CD4-positive, alpha-beta T cell treated with Interleukin-15 for 4 hours (primary cell): ENCODE measurements around the gene NUB1.

Source experiments
- DNase-seq: peaks from one replicate; pipeline ENCODE4 v3.0.0-alpha.2; 2020; ENCODE audit warnings: low spot score

The NUB1 gene

GRCh38 chr7:151405588-151405987, 64.0 kb downstream of the NUB1 start:
- no peak for DNase-seq

- DNase-seq = no peak
Measured at GRCh38 chr7:151406051-151406875, 64.7 kb downstream of the NUB1 start.

GRCh38 chr7:151406886-151407583, 65.4 kb downstream of the NUB1 start:
- no peak for DNase-seq

GRCh38 chr7:151408498-151408838, 66.9 kb downstream of the NUB1 start:
- no peak for DNase-seq

GRCh38 chr7:151408839-151409666, 67.4 kb downstream of the NUB1 start:
- DNase-seq = peak; percentile 88

- peak; percentile 23 for DNase-seq
Measured at GRCh38 chr7:151409667-151410404, 68.2 kb downstream of the NUB1 start, which contains the start of gene WDR86. WDR86 (minus strand) TSS chr7:151410038; CDS start chr7:151409589, 449 bp downstream.

GRCh38 chr7:151410405-151411390, 69.1 kb downstream of the NUB1 start:
- peak; percentile 20 for DNase-seq

GRCh38 chr7:151411551-151411950, 69.9 kb downstream of the NUB1 start:
- no peak for DNase-seq

- DNase-seq = no peak
Measured at GRCh38 chr7:151412318-151412717, 70.7 kb downstream of the NUB1 start.

- DNase-seq = no peak
Measured at GRCh38 chr7:151413241-151413640, 71.6 kb downstream of the NUB1 start.

GRCh38 chr7:151415375-151416105, 73.9 kb downstream of the NUB1 start:
- DNase-seq = no peak

GRCh38 chr7:151416112-151416940, 74.7 kb downstream of the NUB1 start:
- DNase-seq = no peak

GRCh38 chr7:151416941-151417315, 75.3 kb downstream of the NUB1 start:
- DNase-seq = no peak

- DNase-seq = no peak
Measured at GRCh38 chr7:151420144-151420543, 78.5 kb downstream of the NUB1 start.

- no peak for DNase-seq
Measured at GRCh38 chr7:151422212-151422611, 80.6 kb downstream of the NUB1 start.

- no peak for DNase-seq
Measured at GRCh38 chr7:151423226-151423625, 81.6 kb downstream of the NUB1 start.

- DNase-seq = no peak
Measured at GRCh38 chr7:151423936-151424335, 82.3 kb downstream of the NUB1 start.

GRCh38 chr7:151424799-151425198, 83.2 kb downstream of the NUB1 start:
- no peak for DNase-seq
